ENCODE results near the gene FNDC11. TPM values are rescaled to one million over a fixed set of nuclear protein-coding genes. Genes with fewer than 3 reads are reported as not detected.

The FNDC11 gene
- total and polyA plus RNA-seq, 2 of the 13 experiments (the other 11 are each of a cell fraction or from before 2014, with no cell fraction given) = 0.07 TPM; not detected in 1

- TF ChIP-seq, protein P1, sequence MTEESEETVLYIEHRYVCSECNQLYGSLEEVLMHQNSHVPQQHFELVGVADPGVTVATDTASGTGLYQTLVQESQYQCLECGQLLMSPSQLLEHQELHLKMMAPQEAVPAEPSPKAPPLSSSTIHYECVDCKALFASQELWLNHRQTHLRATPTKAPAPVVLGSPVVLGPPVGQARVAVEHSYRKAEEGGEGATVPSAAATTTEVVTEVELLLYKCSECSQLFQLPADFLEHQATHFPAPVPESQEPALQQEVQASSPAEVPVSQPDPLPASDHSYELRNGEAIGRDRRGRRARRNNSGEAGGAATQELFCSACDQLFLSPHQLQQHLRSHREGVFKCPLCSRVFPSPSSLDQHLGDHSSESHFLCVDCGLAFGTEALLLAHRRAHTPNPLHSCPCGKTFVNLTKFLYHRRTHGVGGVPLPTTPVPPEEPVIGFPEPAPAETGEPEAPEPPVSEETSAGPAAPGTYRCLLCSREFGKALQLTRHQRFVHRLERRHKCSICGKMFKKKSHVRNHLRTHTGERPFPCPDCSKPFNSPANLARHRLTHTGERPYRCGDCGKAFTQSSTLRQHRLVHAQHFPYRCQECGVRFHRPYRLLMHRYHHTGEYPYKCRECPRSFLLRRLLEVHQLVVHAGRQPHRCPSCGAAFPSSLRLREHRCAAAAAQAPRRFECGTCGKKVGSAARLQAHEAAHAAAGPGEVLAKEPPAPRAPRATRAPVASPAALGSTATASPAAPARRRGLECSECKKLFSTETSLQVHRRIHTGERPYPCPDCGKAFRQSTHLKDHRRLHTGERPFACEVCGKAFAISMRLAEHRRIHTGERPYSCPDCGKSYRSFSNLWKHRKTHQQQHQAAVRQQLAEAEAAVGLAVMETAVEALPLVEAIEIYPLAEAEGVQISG (CRISPR knock-in tag; IDR thresholded peaks at IDR 0.05) = no peak
- no peak for TF ChIP-seq FOSL1 (CRISPR knock-in tag; IDR thresholded peaks at IDR 0.05; ENCODE audit: borderline replicate concordance)
- TF ChIP-seq ELF1 (CRISPR knock-in tag; IDR thresholded peaks at IDR 0.05) = no peak
- TF ChIP-seq KDM6A (CRISPR knock-in tag; IDR thresholded peaks at IDR 0.05; ENCODE audit: low read depth) = no peak
Observed at GRCh38 chr20:63507083-63507743, 46.7 kb upstream of the FNDC11 start (continued).

- no peaks in the 10 kb centered on the region for H4K20me1 ChIP-seq (ENCODE audit: insufficient read depth, low read length)
- FAIRE-seq (no peak), DNase-seq (ENCODE audit: low spot score) (no peak), ATAC-seq (no peak)
- H3K36me3 ChIP-seq (replicated peaks in 1 of 2; ENCODE audit: control insufficient read depth in 1 of 2, insufficient read depth in 2 of 2, low read length in 2 of 2) = no peaks in the 10 kb centered on the region
- H3K9ac ChIP-seq (ENCODE audit: insufficient read depth, low read depth, low read length) = no peak overlapping the region
- peaks cover 11 to 90% of the 10 kb centered on the region in 2 experiments; a peak in 4 of 5 replicates for H3K27me3 ChIP-seq (ENCODE audit: control insufficient read depth in 1 of 2, insufficient read depth in 2 of 2, low read length in 2 of 2)
- 44% methylated on average over 33 of the region's 33 CpGs for WGBS (ENCODE audit: low lambda C conversion rate)
- H3K79me2 ChIP-seq (ENCODE audit: insufficient read depth, low read length) = no peaks in the 10 kb centered on the region
- in situ Hi-C loops (cut with HindIII; ENCODE audit: extremely low pct_ligation_motif_present, low pct_unique_long_range_greater_than_20kb) (no loop called here), intact Hi-C loops (cut with micrococcal nuclease; ENCODE audit: unreplicated experiment) (no loop called here)
- H3K4me2 ChIP-seq (ENCODE audit: low read depth, low read length) = no peak overlapping the region
- POLR2A ChIA-PET = no interaction called here
- H2AFZ ChIP-seq (ENCODE audit: low read length) = no peak overlapping the region
- H3K27ac ChIP-seq (ENCODE audit: extremely low read length, insufficient read depth, low read length) = no peak overlapping the region
- no TSS peak for BruUV-seq (replicated peaks)
- H3K9me3 ChIP-seq (ENCODE audit: low read length) = no peaks in the 10 kb centered on the region
- no peak overlapping the region for H3K4me3 ChIP-seq (replicated peaks in 1 of 3; ENCODE audit: insufficient read depth in 1 of 3, low read depth in 2 of 3, low read length in 3 of 3)
- H3K4me1 ChIP-seq (ENCODE audit: insufficient read depth, low read length) = no peaks in the 10 kb centered on the region
- CTCF ChIA-PET (ENCODE audit: low intra/inter-chr PET ratio, low total read pairs) = no interaction called here
- TF ChIP-seq ZNF256 (CRISPR knock-in tag; conservative IDR thresholded peaks at IDR 0.05) (no peak), EZH2 (conservative IDR thresholded peaks at IDR 0.05; ENCODE audit: low read depth, low read length) (peak; percentile 63; the same call in 1 of the 2 replicates)
Observed at GRCh38 chr20:63508072-63508768, 45.7 kb upstream of the FNDC11 start.

Data from HepG2 (cell line).